MM.1S (cell line): ENCODE measurements around the gene MAP7D1.

Experiments used
- DNase-seq: peaks from one replicate; pipeline ENCODE4 v3.0.0-alpha.2; 2015
- H2AFZ ChIP-seq: fragments of 300-600 bp; sonication (generic); 2 replicates; pipeline ENCODE4 v1.6.0; 2016; ENCODE audit warnings: antibody characterized with exemption, low read length
- H3F3A ChIP-seq: fragments of 300-600 bp; sonication (generic); 2 replicates; pipeline ENCODE4 v1.6.1; 2016; ENCODE audit warnings: mild to moderate bottlenecking, antibody characterized with exemption, low read length, moderate library complexity, mixed read lengths; ENCODE audit not compliant: insufficient read depth
- H3K27ac ChIP-seq: fragments of 300-600 bp; sonication (generic); 2 replicates; pipeline ENCODE4 v1.5.1; 2016; ENCODE audit warnings: mild to moderate bottlenecking, low read length
- H3K27me3 ChIP-seq: fragments of 300-600 bp; sonication (generic); replicated peaks from 2 replicates; pipeline ENCODE4 v1.6.0; 2016; ENCODE audit warnings: low read length; ENCODE audit not compliant: insufficient read depth
- H3K36me3 ChIP-seq: fragments of 300-600 bp; sonication (generic); replicated peaks from 2 replicates; pipeline ENCODE4 v1.6.1; 2016; ENCODE audit warnings: mild to moderate bottlenecking, low read length, mixed read lengths; ENCODE audit not compliant: insufficient read depth
- H3K4me1 ChIP-seq: fragments of 300-600 bp; sonication (generic); 2 replicates; pipeline ENCODE4 v1.6.1; 2016; ENCODE audit warnings: low read length, mixed read lengths
- H3K4me2 ChIP-seq: fragments of 300-600 bp; sonication (generic); 2 replicates; pipeline ENCODE4 v1.6.0; 2016; ENCODE audit warnings: low read depth, low read length
- H3K4me3 ChIP-seq: fragments of 300-600 bp; sonication (generic); 2 replicates; pipeline ENCODE4 v1.5.1; 2016; ENCODE audit warnings: low read length, mixed read lengths
- H3K79me2 ChIP-seq: fragments of 300-600 bp; sonication (generic); 2 replicates; pipeline ENCODE4 v1.6.1; 2016; ENCODE audit warnings: mixed run types, low read length, mixed read lengths
- H3K9ac ChIP-seq: fragments of 300-600 bp; sonication (generic); 2 replicates; pipeline ENCODE4 v1.6.1; 2016; ENCODE audit warnings: low read length, mixed read lengths
- H3K9me2 ChIP-seq: fragments of 300-600 bp; sonication (generic); replicated peaks from 2 replicates; pipeline ENCODE4 v1.6.1; 2016; ENCODE audit warnings: mild to moderate bottlenecking, low read length, mixed read lengths; ENCODE audit not compliant: insufficient read depth
- H3K9me3 ChIP-seq: fragments of 300-600 bp; sonication (generic); replicated peaks from 2 replicates; pipeline ENCODE4 v1.6.1; 2016; ENCODE audit warnings: mild to moderate bottlenecking, low read length, mixed read lengths; ENCODE audit not compliant: insufficient read depth
- H4K20me1 ChIP-seq: fragments of 300-600 bp; sonication (generic); 2 replicates; pipeline ENCODE4 v1.6.1; 2016; ENCODE audit warnings: mild to moderate bottlenecking, low read length, moderate library complexity, mixed read lengths; ENCODE audit not compliant: insufficient read depth
- EZH2 ChIP-seq: fragments of 300-600 bp; sonication (generic); optimal IDR thresholded peaks from 2 replicates; pipeline ENCODE3; 2017; ENCODE audit warnings: low read depth, mild to moderate bottlenecking, antibody characterized with exemption, low read length, mixed read lengths
- EZH2phosphoT487 ChIP-seq: fragments of 300-600 bp; sonication (generic); IDR thresholded peaks from 2 replicates; pipeline ENCODE4 v1.6.1; 2018; ENCODE audit warnings: antibody characterized with exemption, low read length
- TF ChIP-seq, protein P1 (sequence below): fragments of 300-600 bp; sonication (generic); IDR thresholded peaks from 2 replicates; pipeline ENCODE4 v1.5.1; 2016; ENCODE audit warnings: antibody characterized with exemption, low read length, mixed read lengths

The MAP7D1 gene

DNA sequence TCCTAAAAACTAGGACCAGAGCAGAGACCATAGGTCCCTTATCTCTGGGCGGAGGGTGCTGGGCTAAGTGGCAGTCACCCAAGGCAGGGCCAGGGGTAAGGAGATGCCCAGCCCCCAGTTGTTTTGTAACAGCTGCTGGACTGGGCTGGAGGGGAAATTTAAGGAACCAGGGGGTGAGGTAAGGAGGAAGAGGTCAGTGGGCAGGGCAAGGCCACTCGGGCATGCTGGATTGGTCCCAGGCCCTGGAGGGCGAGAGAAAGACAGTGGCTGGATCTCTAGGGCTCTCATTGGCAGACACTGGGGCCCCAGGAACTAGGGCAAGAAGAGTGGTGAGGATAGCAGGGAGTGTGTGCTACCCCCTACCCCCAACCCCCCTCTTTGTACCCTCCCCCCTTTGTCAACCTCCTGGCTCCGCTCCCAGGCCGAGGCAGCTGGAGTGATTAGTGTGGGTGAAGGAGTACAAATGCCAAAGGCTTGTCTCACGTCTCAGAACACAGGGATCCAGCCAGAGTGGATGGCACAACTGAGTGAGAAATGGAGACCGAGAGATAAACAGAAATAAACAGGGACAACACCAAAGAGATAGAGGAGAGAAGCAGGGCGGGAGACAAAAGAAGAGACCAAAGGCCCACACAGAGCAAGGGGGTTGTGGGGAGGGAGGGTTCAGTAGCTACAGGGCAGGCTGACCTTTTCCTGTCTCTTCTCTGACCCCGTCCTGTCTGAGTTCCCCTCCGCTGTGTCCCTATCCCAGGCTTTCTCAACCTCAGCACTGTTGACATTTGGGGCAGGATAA, 47.8 kb downstream of the MAP7D1 start:
- Histone ChIP-seq H3K36me3 (no peaks in the 10 kb centered on the region), H3K79me2 (no peaks in the 10 kb centered on the region), H3K27me3 (no peaks in the 10 kb centered on the region), H3K4me3 (no peak overlapping the region), H3K4me1 (no peaks in the 10 kb centered on the region), H4K20me1 (no peaks in the 10 kb centered on the region), H3K9me2 (no peaks in the 10 kb centered on the region), H3F3A (no peaks in the 10 kb centered on the region), H3K9me3 (no peaks in the 10 kb centered on the region), H2AFZ (no peak overlapping the region), H3K27ac (no peak overlapping the region), H3K4me2 (no peak overlapping the region), H3K9ac (no peak overlapping the region)
- DNase-seq = no peak
- TF ChIP-seq EZH2 (no peak), EZH2phosphoT487 (no peak)
- TF ChIP-seq, protein P1, sequence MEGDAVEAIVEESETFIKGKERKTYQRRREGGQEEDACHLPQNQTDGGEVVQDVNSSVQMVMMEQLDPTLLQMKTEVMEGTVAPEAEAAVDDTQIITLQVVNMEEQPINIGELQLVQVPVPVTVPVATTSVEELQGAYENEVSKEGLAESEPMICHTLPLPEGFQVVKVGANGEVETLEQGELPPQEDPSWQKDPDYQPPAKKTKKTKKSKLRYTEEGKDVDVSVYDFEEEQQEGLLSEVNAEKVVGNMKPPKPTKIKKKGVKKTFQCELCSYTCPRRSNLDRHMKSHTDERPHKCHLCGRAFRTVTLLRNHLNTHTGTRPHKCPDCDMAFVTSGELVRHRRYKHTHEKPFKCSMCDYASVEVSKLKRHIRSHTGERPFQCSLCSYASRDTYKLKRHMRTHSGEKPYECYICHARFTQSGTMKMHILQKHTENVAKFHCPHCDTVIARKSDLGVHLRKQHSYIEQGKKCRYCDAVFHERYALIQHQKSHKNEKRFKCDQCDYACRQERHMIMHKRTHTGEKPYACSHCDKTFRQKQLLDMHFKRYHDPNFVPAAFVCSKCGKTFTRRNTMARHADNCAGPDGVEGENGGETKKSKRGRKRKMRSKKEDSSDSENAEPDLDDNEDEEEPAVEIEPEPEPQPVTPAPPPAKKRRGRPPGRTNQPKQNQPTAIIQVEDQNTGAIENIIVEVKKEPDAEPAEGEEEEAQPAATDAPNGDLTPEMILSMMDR = no peak

DNA sequence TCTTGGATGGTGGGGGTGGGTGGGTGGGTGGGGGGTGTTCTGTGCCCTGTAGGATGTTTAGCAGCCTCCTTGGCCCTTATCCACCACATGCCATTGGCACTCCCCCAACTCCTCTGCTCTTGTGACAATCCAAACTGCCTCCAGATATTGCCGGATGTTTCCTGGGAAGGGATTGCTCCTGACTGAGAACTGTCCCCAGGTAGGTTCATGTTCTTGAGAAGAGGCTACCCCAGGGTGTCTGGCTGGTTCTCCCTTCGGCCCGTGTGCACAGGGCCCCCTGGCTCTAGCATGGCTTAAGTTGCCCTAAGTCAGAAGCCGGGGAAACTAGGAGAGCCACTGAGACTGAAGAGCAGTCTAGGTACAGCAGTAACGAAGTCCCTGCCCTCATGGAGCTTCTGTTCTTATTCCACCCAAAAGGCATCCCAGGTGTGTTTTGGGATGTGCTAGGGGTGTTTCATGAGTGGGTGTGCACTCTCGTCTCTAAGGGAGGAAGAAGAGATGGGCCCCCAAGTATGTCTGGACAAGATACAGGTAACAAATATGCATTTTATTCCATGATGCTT, 48.5 kb downstream of the MAP7D1 start:
- Histone ChIP-seq H3K9me2 (no peaks in the 10 kb centered on the region), H4K20me1 (no peaks in the 10 kb centered on the region), H3K9ac (no peak overlapping the region), H3K4me2 (no peak overlapping the region), H3K9me3 (no peaks in the 10 kb centered on the region), H3F3A (no peaks in the 10 kb centered on the region), H3K36me3 (no peaks in the 10 kb centered on the region), H3K27ac (no peak overlapping the region), H3K4me3 (no peak overlapping the region), H2AFZ (no peak overlapping the region), H3K79me2 (no peaks in the 10 kb centered on the region), H3K27me3 (no peaks in the 10 kb centered on the region), H3K4me1 (no peaks in the 10 kb centered on the region)
- DNase-seq = no peak
- no peak for TF ChIP-seq EZH2phosphoT487
- TF ChIP-seq, protein P1 = no peak
- TF ChIP-seq EZH2 = no peak

DNA sequence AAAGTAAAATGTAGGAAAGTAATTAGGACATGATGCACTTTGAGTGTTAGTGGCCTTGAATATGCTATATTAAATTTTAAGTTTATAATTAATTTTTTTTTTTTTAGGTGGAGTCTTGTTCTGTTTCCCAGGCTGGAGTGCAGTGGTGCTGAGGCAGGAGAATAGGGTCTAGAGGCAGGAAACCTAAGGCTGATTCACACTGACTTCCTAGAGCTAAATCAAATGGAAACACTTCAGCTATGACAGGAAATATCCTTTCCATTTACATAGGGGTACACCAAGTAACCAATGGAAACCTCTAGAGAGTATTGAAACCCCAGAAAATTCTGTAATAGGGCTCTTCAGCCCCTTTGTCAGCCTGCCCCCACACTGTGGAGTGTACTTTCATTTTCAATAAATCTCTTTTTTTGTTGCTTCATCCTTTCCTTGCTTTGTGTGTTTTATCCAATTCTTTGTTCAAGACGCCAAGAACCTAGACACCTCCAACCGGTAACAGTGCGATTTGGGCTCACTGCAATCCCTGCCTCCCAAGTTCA, 50.4 kb downstream of the MAP7D1 start:
- Histone ChIP-seq H3K36me3 (no peaks in the 10 kb centered on the region), H3K27me3 (no peaks in the 10 kb centered on the region), H3F3A (no peaks in the 10 kb centered on the region), H2AFZ (no peak overlapping the region), H3K79me2 (no peaks in the 10 kb centered on the region), H3K9me3 (no peaks in the 10 kb centered on the region), H3K9ac (no peak overlapping the region), H3K9me2 (no peaks in the 10 kb centered on the region), H3K4me1 (no peaks in the 10 kb centered on the region), H3K4me2 (no peak overlapping the region), H4K20me1 (no peaks in the 10 kb centered on the region), H3K27ac (no peak overlapping the region), H3K4me3 (no peak overlapping the region)
- no peak for DNase-seq
- TF ChIP-seq EZH2phosphoT487 = no peak
- TF ChIP-seq, protein P1 = no peak
- TF ChIP-seq EZH2 = no peak
